Right lobe of liver (tissue), 6 donors: ENCODE measurements around the gene CCDC83. TPM values are rescaled to one million over a fixed set of nuclear protein-coding genes. Genes with fewer than 3 reads are reported as not detected.
"Not testable (repeated sequence)": the region's sequence is repeated elsewhere in the genome, so short reads cannot be mapped to it uniquely, and the experiment has no call there.

Experiments
- ATAC-seq, 4 donors: fragments of 200-7000 bp; cut with Tn5 transposase; one replicate each; pipeline ENCODE4 v1.9.1; 2020; ENCODE audit warnings: mild to moderate bottlenecking in 4 of 4, moderate library complexity in 4 of 4
- DNase-seq, 3 donors: peaks; one replicate each; pipeline ENCODE4 v3.0.0-alpha.2; 2020
- H3K27ac ChIP-seq, 3 donors: fragments of 200-600 bp; one replicate each; pipeline ENCODE4 v1.8.0; 2022
- H3K27me3 ChIP-seq, 2 donors: fragments of 200-600 bp; one replicate each; pipeline ENCODE4 v1.8.0; 2022
- H3K36me3 ChIP-seq, 4 donors: fragments of 200-600 bp; sonication (generic) in 1 of 4; one replicate each; pipeline versions ENCODE4 v1.5.1 to v1.8.0; 2017 to 2022; ENCODE audit warnings: control low read depth in 1 of 4
- H3K4me1 ChIP-seq, 4 donors: fragments of 200-600 bp; sonication (generic) in 1 of 4; one replicate each; pipeline versions ENCODE4 v1.5.1 to v1.8.0; 2017 to 2022; ENCODE audit warnings: control low read depth in 1 of 4
- H3K4me3 ChIP-seq, 3 donors: fragments of 200-600 bp; one replicate each; pipeline ENCODE4 v1.8.0; 2022
- H3K9me3 ChIP-seq, 4 donors: fragments of 200-600 bp; sonication (generic) in 1 of 4; one replicate each; pipeline versions ENCODE4 v1.5.1 to v1.8.0; 2017 to 2022; ENCODE audit warnings: control low read depth in 1 of 4
- CTCF ChIP-seq, 4 donors: fragments of 200-600 bp in 3 of 4; fragments of 450-650 bp in 1 of 4; IDR thresholded peaks; one replicate each; pipeline versions ENCODE4 v1.5.1 to v1.8.0; 2016 to 2022; ENCODE audit warnings: antibody characterized with exemption in 4 of 4, mild to moderate bottlenecking in 2 of 4
- POLR2A ChIP-seq: fragments of 450-650 bp; IDR thresholded peaks from one replicate; pipeline ENCODE4 v1.6.1; 2017; ENCODE audit warnings: antibody characterized with exemption, mild to moderate bottlenecking
- WGBS: methylation state at CpG from one replicate; pipeline ENCODE4 v1.1.6; 2018; ENCODE audit warnings: low coverage, low lambda C conversion rate; ENCODE audit not compliant: insufficient coverage; ENCODE audit errors: missing lambda C conversion rate; 5-methylcytosine and 5-hydroxymethylcytosine counted together
- intact Hi-C, 2 donors: fragments of 100-400 bp; cut with DNase I; formaldehyde crosslinking; loops; one replicate each; pipeline versions ENCODE4 v1.11.2 to v1.14.1; 2022
- total RNA-seq, 6 experiments: library from RNA; depleted of rRNA in 2 of 6; stranded (reverse); fragments of >200 nt in 2 of 6; fragmentation: NEBNext Ultra II Directional in 3 of 6; extraction: Animal tissue kit (Norgen Biotek cat#: 25700) in 3 of 6; gene quantifications; one replicate each; pipeline versions ENCODE4 v1.1.0 to v1.2.4, GENCODE V29; 2016 to 2023
- donor health status: DM: no; HTN: yes; CAD: no.
- donor health status: DM: no; HTN: no; CAD: no.
- donor health status: DM: no; HTN: no; CAD: no.
- donor health status: DM: no; HTN: yes; CAD: no.
- donor health status: DM: no; HTN: yes; CAD: no.

CCDC83 gene
- total RNA-seq, 6 experiments from 2014 or later = not detected

- no peak for TF ChIP-seq POLR2A
- no peak for TF ChIP-seq CTCF (IDR thresholded peaks at IDR 0.05)
- intact Hi-C loops = no loop called here
- H3K4me1 ChIP-seq = no peaks in the 10 kb centered on the region
- 100% methylated on average over 1 of the region's 1 CpG for WGBS
- DNase-seq (no peak), ATAC-seq (peak in 1 of 4 donors; percentile 13)
- no peak overlapping the region for H3K4me3 ChIP-seq
- no peaks in the 10 kb centered on the region for H3K36me3 ChIP-seq
- H3K27me3 ChIP-seq = no peaks in the 10 kb centered on the region
- H3K9me3 ChIP-seq = no peaks in the 10 kb centered on the region
- H3K27ac ChIP-seq = no peak overlapping the region
These were observed 10.0 kb upstream of the CCDC83 start for GRCh38 chr11:85845124-85845631.

DNA sequence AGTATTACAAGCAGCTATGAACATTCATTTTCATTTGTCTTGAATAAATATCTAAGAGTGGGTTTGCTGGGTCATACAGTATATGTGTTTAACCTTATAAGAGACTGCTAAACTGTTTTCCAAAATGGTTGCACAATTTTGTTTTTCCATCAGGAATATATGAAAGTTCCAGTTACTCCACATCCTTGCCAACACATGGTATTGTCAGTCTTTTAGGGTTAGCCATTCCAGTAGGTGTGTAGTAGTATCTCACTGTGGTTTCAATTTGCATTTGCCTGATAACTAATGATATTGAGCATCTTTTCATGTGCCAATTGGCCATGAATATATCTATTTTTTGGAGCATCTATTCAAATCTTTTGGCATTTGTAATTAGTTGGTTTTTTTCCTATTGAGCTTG is 7.7 kb upstream of the CCDC83 start:
- TF ChIP-seq POLR2A (no peak), CTCF (IDR thresholded peaks at IDR 0.05) (no peak)
- Histone ChIP-seq H3K4me3 (no peak overlapping the region), H3K27ac (no peak overlapping the region), H3K27me3 (no peaks in the 10 kb centered on the region), H3K4me1 (no peaks in the 10 kb centered on the region), H3K36me3 (no peaks in the 10 kb centered on the region), H3K9me3 (no peaks in the 10 kb centered on the region)
- ATAC-seq (no peak), DNase-seq (no peak)
- intact Hi-C loops = no loop called here

- no peak for TF ChIP-seq CTCF (IDR thresholded peaks at IDR 0.05)
- TF ChIP-seq POLR2A = no peak
- ATAC-seq (no peak), DNase-seq (no peak)
- Histone ChIP-seq H3K4me3 (no peak overlapping the region), H3K27ac (no peak overlapping the region), H3K36me3 (no peaks in the 10 kb centered on the region), H3K9me3 (no peaks in the 10 kb centered on the region), H3K27me3 (no peaks in the 10 kb centered on the region), H3K4me1 (no peaks in the 10 kb centered on the region)
- intact Hi-C loops = no loop called here
- 68% methylated on average over 3 of the region's 3 CpGs for WGBS
These were observed 7.2 kb upstream of the CCDC83 start for GRCh38 chr11:85848006-85848405.

DNA sequence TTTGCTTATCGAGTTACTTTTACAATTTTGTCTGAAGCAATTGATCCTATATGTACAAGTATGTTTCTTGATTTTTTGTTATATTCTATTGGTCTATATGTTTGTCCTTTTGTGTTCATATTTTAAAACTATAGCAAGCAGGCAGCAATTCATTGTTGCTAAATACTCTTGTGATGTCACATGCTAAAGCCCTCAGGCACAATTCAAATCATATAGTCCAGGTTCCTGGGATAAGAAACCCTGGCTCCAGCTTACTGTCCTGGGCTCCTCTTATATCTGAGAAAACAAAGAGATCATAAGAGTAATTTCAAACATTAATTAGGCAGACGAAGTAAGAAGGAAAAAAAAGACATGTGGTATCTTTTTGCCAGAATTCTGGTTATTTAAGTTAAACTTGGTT is 6.6 kb upstream of the CCDC83 start:
- Histone ChIP-seq H3K4me1 (no peaks in the 10 kb centered on the region), H3K27ac (no peak overlapping the region), H3K27me3 (no peaks in the 10 kb centered on the region), H3K9me3 (no peaks in the 10 kb centered on the region), H3K36me3 (no peaks in the 10 kb centered on the region), H3K4me3 (no peak overlapping the region)
- DNase-seq (no peak), ATAC-seq (no peak)
- intact Hi-C loops = no loop called here
- TF ChIP-seq POLR2A = no peak
- TF ChIP-seq CTCF (IDR thresholded peaks at IDR 0.05) = no peak
- WGBS = 65% methylated on average over 2 of the region's 2 CpGs

DNA sequence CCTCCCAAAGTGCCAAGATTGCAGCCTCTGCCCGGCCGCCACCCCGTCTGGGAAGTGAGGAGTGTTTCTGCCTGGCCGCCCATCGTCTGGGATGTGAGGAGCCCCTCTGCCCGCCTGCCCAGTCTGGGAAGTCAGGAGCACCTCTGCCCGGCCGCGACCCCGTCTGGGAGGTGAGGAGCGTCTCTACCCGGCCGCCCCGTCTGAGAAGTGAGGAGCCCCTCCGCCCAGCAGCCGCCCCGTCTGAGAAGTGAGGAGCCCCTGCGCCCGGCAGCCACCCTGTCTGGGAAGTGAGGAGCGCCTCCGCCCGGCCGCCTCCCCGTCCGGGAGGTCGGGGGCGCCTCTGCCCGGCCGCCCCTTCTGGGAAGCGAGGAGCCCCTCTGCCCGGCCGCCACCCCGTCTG is 2.4 kb upstream of the CCDC83 start:
- H3K9me3 ChIP-seq, H3K27ac ChIP-seq, H3K4me3 ChIP-seq, intact Hi-C loops, H3K36me3 ChIP-seq, H3K4me1 ChIP-seq, DNase-seq, H3K27me3 ChIP-seq, ATAC-seq: not testable (repeated sequence)
- no CpG with 5 or more reads among the region's 33 CpGs for WGBS

GRCh38 chr11:85853541-85853940 is 1.6 kb upstream of the CCDC83 start:
- H3K27me3 ChIP-seq, H3K9me3 ChIP-seq, DNase-seq, ATAC-seq, intact Hi-C loops, H3K27ac ChIP-seq, H3K4me1 ChIP-seq, H3K4me3 ChIP-seq, H3K36me3 ChIP-seq: not testable (repeated sequence)
- 98% methylated on average over 6 of the region's 7 CpGs for WGBS
